Measurements from ENCODE around the gene PDZD2.

DNA sequence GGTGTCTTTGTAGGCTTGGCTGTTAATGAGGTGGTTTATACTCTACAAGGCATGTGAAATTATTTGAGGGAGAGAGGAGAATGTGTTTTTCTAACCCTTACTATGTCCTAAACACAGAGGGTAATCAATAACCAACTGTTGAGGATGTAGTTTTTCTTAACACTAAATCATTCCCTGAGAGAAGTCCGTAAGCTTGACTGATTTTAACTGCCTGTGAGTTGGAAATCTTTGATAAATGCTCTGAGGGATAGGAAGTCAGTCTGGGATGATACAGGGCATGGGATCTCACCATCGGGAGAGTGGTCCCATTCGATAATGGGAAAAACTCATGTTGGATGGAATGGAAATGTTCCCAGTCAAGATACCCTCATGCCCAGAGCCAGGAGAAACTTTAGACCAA lies 249.6 kb downstream of the PDZD2 start:
- no peak for TF ChIP-seq POLR2A (IDR thresholded peaks at IDR 0.05)
- TF ChIP-seq, protein P1, sequence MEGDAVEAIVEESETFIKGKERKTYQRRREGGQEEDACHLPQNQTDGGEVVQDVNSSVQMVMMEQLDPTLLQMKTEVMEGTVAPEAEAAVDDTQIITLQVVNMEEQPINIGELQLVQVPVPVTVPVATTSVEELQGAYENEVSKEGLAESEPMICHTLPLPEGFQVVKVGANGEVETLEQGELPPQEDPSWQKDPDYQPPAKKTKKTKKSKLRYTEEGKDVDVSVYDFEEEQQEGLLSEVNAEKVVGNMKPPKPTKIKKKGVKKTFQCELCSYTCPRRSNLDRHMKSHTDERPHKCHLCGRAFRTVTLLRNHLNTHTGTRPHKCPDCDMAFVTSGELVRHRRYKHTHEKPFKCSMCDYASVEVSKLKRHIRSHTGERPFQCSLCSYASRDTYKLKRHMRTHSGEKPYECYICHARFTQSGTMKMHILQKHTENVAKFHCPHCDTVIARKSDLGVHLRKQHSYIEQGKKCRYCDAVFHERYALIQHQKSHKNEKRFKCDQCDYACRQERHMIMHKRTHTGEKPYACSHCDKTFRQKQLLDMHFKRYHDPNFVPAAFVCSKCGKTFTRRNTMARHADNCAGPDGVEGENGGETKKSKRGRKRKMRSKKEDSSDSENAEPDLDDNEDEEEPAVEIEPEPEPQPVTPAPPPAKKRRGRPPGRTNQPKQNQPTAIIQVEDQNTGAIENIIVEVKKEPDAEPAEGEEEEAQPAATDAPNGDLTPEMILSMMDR (IDR thresholded peaks at IDR 0.05), result no peak
- TF ChIP-seq EP300 (IDR thresholded peaks at IDR 0.05), result no peak
